ENCODE measurements around the gene FGF14.
"Not testable (repeated sequence)": the region's sequence is repeated elsewhere in the genome, so short reads cannot be mapped to it uniquely, and the experiment has no call there.

The FGF14 gene

GRCh38 chr13:102021777-102022176 is 380.1 kb downstream of the FGF14 start:
- no peaks in the 10 kb centered on the region for H3K36me3 ChIP-seq (ENCODE audit: control insufficient read depth, insufficient read depth, low read length)
- 94 to 100% methylated on average over 1 to 2 of the region's 2 CpGs for WGBS, 2 experiments (ENCODE audit: insufficient coverage in 2 of 2)
- no peaks in the 10 kb centered on the region for H3K4me1 ChIP-seq (ENCODE audit: control insufficient read depth, insufficient read depth, low read length, poor library complexity, severe bottlenecking)
- H3K9me3 ChIP-seq (ENCODE audit: control insufficient read depth, low read length) = peaks cover 13% of the 10 kb centered on the region
- no peak overlapping the region for H3K27ac ChIP-seq (ENCODE audit: low read depth, low read length, severe bottlenecking)
- no peak overlapping the region for H3K4me3 ChIP-seq (ENCODE audit: extremely low read depth, insufficient read depth, low read length, poor library complexity, severe bottlenecking)

- H3K4me1 ChIP-seq (ENCODE audit: control insufficient read depth, insufficient read depth, low read length, poor library complexity, severe bottlenecking) = no peaks in the 10 kb centered on the region
- H3K4me3 ChIP-seq (ENCODE audit: extremely low read depth, insufficient read depth, low read length, poor library complexity, severe bottlenecking) = no peak overlapping the region
- WGBS, 2 experiments (ENCODE audit: insufficient coverage in 2 of 2) = 84 to 90% methylated on average over 4 of the region's 4 CpGs
- H3K36me3 ChIP-seq (ENCODE audit: control insufficient read depth, insufficient read depth, low read length) = no peaks in the 10 kb centered on the region
- peaks cover 16% of the 10 kb centered on the region for H3K9me3 ChIP-seq (ENCODE audit: control insufficient read depth, low read length)
- no peak overlapping the region for H3K27ac ChIP-seq (ENCODE audit: low read depth, low read length, severe bottlenecking)
Observed at GRCh38 chr13:102020611-102021216, 381.1 kb downstream of the FGF14 start.

GRCh38 chr13:102018716-102019115 is 383.1 kb downstream of the FGF14 start:
- Histone ChIP-seq H3K4me3 (ENCODE audit: extremely low read depth, insufficient read depth, low read length, poor library complexity, severe bottlenecking) (no peak overlapping the region), H3K36me3 (ENCODE audit: control insufficient read depth, insufficient read depth, low read length) (no peaks in the 10 kb centered on the region), H3K4me1 (ENCODE audit: control insufficient read depth, insufficient read depth, low read length, poor library complexity, severe bottlenecking) (no peaks in the 10 kb centered on the region), H3K27ac (ENCODE audit: low read depth, low read length, severe bottlenecking) (no peak overlapping the region), H3K9me3 (ENCODE audit: control insufficient read depth, low read length) (peaks cover 16% of the 10 kb centered on the region)

- Histone ChIP-seq H3K36me3 (ENCODE audit: control insufficient read depth, insufficient read depth, low read length) (no peaks in the 10 kb centered on the region), H3K4me1 (ENCODE audit: control insufficient read depth, insufficient read depth, low read length, poor library complexity, severe bottlenecking) (no peaks in the 10 kb centered on the region), H3K27ac (ENCODE audit: low read depth, low read length, severe bottlenecking) (no peak overlapping the region), H3K9me3 (ENCODE audit: control insufficient read depth, low read length) (peaks cover 16% of the 10 kb centered on the region), H3K4me3 (ENCODE audit: extremely low read depth, insufficient read depth, low read length, poor library complexity, severe bottlenecking) (no peak overlapping the region)
Observed at GRCh38 chr13:102017248-102017647, 384.6 kb downstream of the FGF14 start.

GRCh38 chr13:102012299-102013293 is 389.3 kb downstream of the FGF14 start:
- 100% methylated on average over 1 of the region's 7 CpGs for WGBS, 2 experiments (ENCODE audit: insufficient coverage in 2 of 2)
- Histone ChIP-seq H3K4me3 (ENCODE audit: extremely low read depth, insufficient read depth, low read length, poor library complexity, severe bottlenecking) (no peak overlapping the region), H3K9me3 (ENCODE audit: control insufficient read depth, low read length) (peaks cover 8% of the 10 kb centered on the region), H3K4me1 (ENCODE audit: control insufficient read depth, insufficient read depth, low read length, poor library complexity, severe bottlenecking) (no peaks in the 10 kb centered on the region), H3K36me3 (ENCODE audit: control insufficient read depth, insufficient read depth, low read length) (no peaks in the 10 kb centered on the region), H3K27ac (ENCODE audit: low read depth, low read length, severe bottlenecking) (no peak overlapping the region)

- H3K27ac ChIP-seq (ENCODE audit: low read depth, low read length, severe bottlenecking); H3K9me3 ChIP-seq (ENCODE audit: control insufficient read depth, low read length); H3K36me3 ChIP-seq (ENCODE audit: control insufficient read depth, insufficient read depth, low read length); H3K4me1 ChIP-seq (ENCODE audit: control insufficient read depth, insufficient read depth, low read length, poor library complexity, severe bottlenecking); H3K4me3 ChIP-seq (ENCODE audit: extremely low read depth, insufficient read depth, low read length, poor library complexity, severe bottlenecking): not testable (repeated sequence)
- WGBS, 2 experiments (ENCODE audit: insufficient coverage in 2 of 2) = 84 to 100% methylated on average over 3 of the region's 5 CpGs
Observed at GRCh38 chr13:102011455-102011854, 390.4 kb downstream of the FGF14 start.

- WGBS, 2 experiments (ENCODE audit: insufficient coverage in 2 of 2) = 100% methylated on average over 1 of the region's 5 CpGs
- Histone ChIP-seq H3K4me3 (ENCODE audit: extremely low read depth, insufficient read depth, low read length, poor library complexity, severe bottlenecking) (no peak overlapping the region), H3K36me3 (ENCODE audit: control insufficient read depth, insufficient read depth, low read length) (no peaks in the 10 kb centered on the region), H3K4me1 (ENCODE audit: control insufficient read depth, insufficient read depth, low read length, poor library complexity, severe bottlenecking) (no peaks in the 10 kb centered on the region), H3K27ac (ENCODE audit: low read depth, low read length, severe bottlenecking) (no peak overlapping the region), H3K9me3 (ENCODE audit: control insufficient read depth, low read length) (no peaks in the 10 kb centered on the region)
Observed at GRCh38 chr13:102003848-102004570, 397.8 kb downstream of the FGF14 start.

GRCh38 chr13:102002287-102002686 is 399.6 kb downstream of the FGF14 start:
- no peak overlapping the region for H3K4me3 ChIP-seq (ENCODE audit: extremely low read depth, insufficient read depth, low read length, poor library complexity, severe bottlenecking)
- H3K9me3 ChIP-seq (ENCODE audit: control insufficient read depth, low read length) = no peaks in the 10 kb centered on the region
- H3K36me3 ChIP-seq (ENCODE audit: control insufficient read depth, insufficient read depth, low read length) = no peaks in the 10 kb centered on the region
- WGBS, 2 experiments (ENCODE audit: insufficient coverage in 2 of 2) = 100% methylated on average over 1 of the region's 3 CpGs; no CpG with 5 or more reads in 1 of the 2 experiments
- no peak overlapping the region for H3K27ac ChIP-seq (ENCODE audit: low read depth, low read length, severe bottlenecking)
- H3K4me1 ChIP-seq (ENCODE audit: control insufficient read depth, insufficient read depth, low read length, poor library complexity, severe bottlenecking) = no peaks in the 10 kb centered on the region

- Histone ChIP-seq H3K36me3 (ENCODE audit: control insufficient read depth, insufficient read depth, low read length) (no peaks in the 10 kb centered on the region), H3K4me1 (ENCODE audit: control insufficient read depth, insufficient read depth, low read length, poor library complexity, severe bottlenecking) (no peaks in the 10 kb centered on the region), H3K27ac (ENCODE audit: low read depth, low read length, severe bottlenecking) (no peak overlapping the region), H3K9me3 (ENCODE audit: control insufficient read depth, low read length) (no peaks in the 10 kb centered on the region), H3K4me3 (ENCODE audit: extremely low read depth, insufficient read depth, low read length, poor library complexity, severe bottlenecking) (no peak overlapping the region)
Observed at GRCh38 chr13:102000764-102001163, 401.1 kb downstream of the FGF14 start.

- Histone ChIP-seq H3K9me3 (ENCODE audit: control insufficient read depth, low read length) (no peaks in the 10 kb centered on the region), H3K4me3 (ENCODE audit: extremely low read depth, insufficient read depth, low read length, poor library complexity, severe bottlenecking) (no peak overlapping the region), H3K27ac (ENCODE audit: low read depth, low read length, severe bottlenecking) (no peak overlapping the region), H3K36me3 (ENCODE audit: control insufficient read depth, insufficient read depth, low read length) (no peaks in the 10 kb centered on the region), H3K4me1 (ENCODE audit: control insufficient read depth, insufficient read depth, low read length, poor library complexity, severe bottlenecking) (no peaks in the 10 kb centered on the region)
- WGBS, 2 experiments (ENCODE audit: insufficient coverage in 2 of 2) = no CpG with 5 or more reads among the region's 1 CpG
Observed at GRCh38 chr13:101998129-101998528, 403.7 kb downstream of the FGF14 start.
